Measurements from ENCODE around the gene HIBCH. TPM values are rescaled to one million over a fixed set of nuclear protein-coding genes. Genes with fewer than 3 reads are reported as not detected.
"Not testable (repeated sequence)": the region's sequence is repeated elsewhere in the genome, so short reads cannot be mapped to it uniquely, and the experiment has no call there.

The HIBCH gene
- total RNA-seq, 1 donor from 2014 or later: 4.7 TPM

DNA sequence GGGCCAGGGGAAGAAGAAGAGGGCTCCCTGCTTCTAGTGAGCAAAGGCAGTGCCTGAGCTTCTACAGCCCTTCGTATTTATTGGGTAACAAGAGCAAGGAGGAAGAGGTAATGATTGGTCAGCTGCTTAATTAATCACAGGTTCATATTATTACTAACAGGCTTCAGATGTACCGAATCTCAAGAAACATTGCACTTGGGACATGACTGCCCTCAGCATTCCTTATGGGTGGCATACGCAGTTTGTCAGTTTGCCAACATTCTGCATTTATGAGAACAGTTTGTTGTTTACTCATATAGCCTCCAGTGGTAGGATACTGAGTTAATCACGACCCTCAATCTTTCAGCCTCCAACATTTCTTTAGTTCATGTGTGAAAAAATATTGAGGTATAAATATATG lies 84.5 kb downstream of the HIBCH start:
- TF ChIP-seq, protein P1, sequence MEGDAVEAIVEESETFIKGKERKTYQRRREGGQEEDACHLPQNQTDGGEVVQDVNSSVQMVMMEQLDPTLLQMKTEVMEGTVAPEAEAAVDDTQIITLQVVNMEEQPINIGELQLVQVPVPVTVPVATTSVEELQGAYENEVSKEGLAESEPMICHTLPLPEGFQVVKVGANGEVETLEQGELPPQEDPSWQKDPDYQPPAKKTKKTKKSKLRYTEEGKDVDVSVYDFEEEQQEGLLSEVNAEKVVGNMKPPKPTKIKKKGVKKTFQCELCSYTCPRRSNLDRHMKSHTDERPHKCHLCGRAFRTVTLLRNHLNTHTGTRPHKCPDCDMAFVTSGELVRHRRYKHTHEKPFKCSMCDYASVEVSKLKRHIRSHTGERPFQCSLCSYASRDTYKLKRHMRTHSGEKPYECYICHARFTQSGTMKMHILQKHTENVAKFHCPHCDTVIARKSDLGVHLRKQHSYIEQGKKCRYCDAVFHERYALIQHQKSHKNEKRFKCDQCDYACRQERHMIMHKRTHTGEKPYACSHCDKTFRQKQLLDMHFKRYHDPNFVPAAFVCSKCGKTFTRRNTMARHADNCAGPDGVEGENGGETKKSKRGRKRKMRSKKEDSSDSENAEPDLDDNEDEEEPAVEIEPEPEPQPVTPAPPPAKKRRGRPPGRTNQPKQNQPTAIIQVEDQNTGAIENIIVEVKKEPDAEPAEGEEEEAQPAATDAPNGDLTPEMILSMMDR (IDR thresholded peaks at IDR 0.05; ENCODE audit: insufficient read depth, low read length, severe bottlenecking): no peak
- Histone ChIP-seq H3K27me3 (ENCODE audit: control insufficient read depth, insufficient read depth, low read length) (no peaks in the 10 kb centered on the region), H3K36me3 (ENCODE audit: control insufficient read depth, insufficient read depth, low read length) (no peaks in the 10 kb centered on the region), H3K4me3 (ENCODE audit: low read depth, low read length) (no peak overlapping the region)
- DNase-seq (ENCODE audit: low read depth) (peak; percentile 46), FAIRE-seq (no peak)

DNA sequence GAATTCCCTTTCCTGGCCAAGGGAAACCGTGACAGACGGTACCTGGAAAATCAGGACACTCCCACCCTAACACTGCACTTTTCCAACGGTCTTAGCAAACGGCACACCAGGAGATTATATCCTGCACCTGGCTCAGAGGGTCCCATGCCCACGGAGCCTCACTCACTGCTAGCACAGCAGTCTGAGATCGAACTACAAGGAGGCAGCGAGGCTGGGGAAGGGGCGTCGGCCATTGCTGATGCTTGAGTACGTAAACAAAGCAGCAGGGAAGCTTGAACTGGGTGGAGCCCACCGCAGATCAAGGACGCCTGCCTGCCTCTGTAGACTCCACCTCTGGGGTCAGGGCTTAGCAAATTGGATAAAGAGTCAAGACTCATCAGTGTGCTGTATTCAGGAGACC lies 95.6 kb downstream of the HIBCH start:
- H3K27me3 ChIP-seq (ENCODE audit: control insufficient read depth, insufficient read depth, low read length); DNase-seq (ENCODE audit: low read depth); H3K36me3 ChIP-seq (ENCODE audit: control insufficient read depth, insufficient read depth, low read length); H3K4me3 ChIP-seq (ENCODE audit: low read depth, low read length); FAIRE-seq: not testable (repeated sequence)

DNA sequence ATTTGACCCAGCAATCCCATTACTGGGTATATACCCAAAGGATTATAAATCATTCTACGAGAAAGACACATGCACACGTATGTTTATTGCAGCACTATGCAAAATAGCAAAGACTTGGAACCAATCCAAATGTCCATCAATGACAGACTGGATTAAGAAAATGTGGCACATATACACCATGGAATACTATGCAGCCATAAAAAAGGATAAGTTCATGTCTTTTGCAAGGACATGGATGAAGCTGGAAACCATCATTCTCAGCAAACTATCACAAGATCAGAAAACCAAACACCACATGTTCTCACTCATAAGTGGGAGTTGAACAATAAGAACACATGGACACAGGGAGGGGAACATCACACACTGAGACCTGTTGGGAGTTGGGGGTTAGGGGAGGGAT lies 96.9 kb downstream of the HIBCH start:
- FAIRE-seq; H3K4me3 ChIP-seq (ENCODE audit: low read depth, low read length); H3K36me3 ChIP-seq (ENCODE audit: control insufficient read depth, insufficient read depth, low read length); H3K27me3 ChIP-seq (ENCODE audit: control insufficient read depth, insufficient read depth, low read length); DNase-seq (ENCODE audit: low read depth): not testable (repeated sequence)

DNA sequence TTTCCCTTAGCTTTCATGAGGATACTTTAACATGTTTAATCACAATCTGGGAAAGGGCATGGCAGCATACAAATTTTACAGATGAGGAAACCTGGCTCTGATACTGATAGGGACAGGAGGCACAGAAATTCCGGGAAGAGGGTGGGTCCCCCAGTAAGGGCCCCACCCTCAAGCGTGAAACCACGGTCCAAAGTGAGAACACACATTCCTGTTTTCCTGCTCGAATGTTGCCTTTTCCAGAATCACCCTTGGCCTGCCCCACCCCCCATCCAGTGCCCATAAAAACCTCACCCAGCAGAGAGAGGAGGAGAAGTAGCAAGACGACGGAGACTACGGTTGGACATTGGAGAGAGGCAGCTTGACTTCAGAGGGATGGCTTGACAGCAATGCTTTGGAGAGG lies 98.2 kb downstream of the HIBCH start:
- DNase-seq (ENCODE audit: low read depth) (no peak), FAIRE-seq (no peak)
- TF ChIP-seq, protein P1 (IDR thresholded peaks at IDR 0.05; ENCODE audit: insufficient read depth, low read length, severe bottlenecking): no peak
- Histone ChIP-seq H3K36me3 (ENCODE audit: control insufficient read depth, insufficient read depth, low read length) (no peaks in the 10 kb centered on the region), H3K27me3 (ENCODE audit: control insufficient read depth, insufficient read depth, low read length) (no peaks in the 10 kb centered on the region), H3K4me3 (ENCODE audit: low read depth, low read length) (no peak overlapping the region)

DNA sequence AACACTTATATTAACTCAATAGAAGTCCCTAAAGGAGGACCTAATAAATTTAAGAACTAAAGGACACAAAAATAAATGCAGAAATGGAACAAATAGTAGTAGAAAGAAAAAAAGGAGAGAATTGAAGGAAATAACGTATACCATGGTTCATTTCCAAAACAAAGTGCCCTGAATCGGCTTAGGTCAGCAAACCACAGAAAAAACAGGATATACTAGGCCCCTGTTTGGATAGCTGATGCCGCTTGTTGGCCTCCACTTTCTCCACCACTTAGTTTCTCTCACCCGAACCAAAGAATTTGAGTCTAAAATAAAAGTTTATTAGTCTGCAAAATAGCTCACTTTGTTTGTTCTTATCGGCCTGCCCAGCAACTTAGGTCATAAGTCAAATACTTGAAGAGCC lies 100.4 kb downstream of the HIBCH start:
- no peak for FAIRE-seq
- no peak overlapping the region for H3K4me3 ChIP-seq (ENCODE audit: low read depth, low read length)
- TF ChIP-seq, protein P1 (IDR thresholded peaks at IDR 0.05; ENCODE audit: insufficient read depth, low read length, severe bottlenecking): no peak
- no peak for DNase-seq (ENCODE audit: low read depth)
- no peaks in the 10 kb centered on the region for H3K27me3 ChIP-seq (ENCODE audit: control insufficient read depth, insufficient read depth, low read length)
- H3K36me3 ChIP-seq (ENCODE audit: control insufficient read depth, insufficient read depth, low read length): no peaks in the 10 kb centered on the region

DNA sequence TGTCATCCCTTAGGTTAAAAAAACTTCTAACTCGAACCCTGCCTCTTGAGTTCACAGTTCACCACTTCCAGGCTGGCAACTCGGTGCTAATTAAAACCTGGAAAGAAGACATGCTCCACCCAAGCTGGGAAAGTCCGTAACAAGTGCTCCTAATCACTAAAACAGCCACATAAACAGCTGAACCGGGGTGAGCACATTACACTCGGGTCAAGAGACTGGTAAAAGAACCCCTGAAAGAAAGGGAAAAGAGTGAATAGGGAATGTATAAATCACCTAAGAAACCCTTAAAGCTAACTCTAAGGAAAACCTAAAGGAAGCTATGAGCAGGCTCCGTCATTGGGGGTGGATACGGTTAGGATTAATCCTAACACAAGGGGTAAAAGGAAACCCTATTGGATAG lies 102.0 kb downstream of the HIBCH start:
- no peaks in the 10 kb centered on the region for H3K27me3 ChIP-seq (ENCODE audit: control insufficient read depth, insufficient read depth, low read length)
- DNase-seq (ENCODE audit: low read depth): no peak
- no peak overlapping the region for H3K4me3 ChIP-seq (ENCODE audit: low read depth, low read length)
- TF ChIP-seq, protein P1 (IDR thresholded peaks at IDR 0.05; ENCODE audit: insufficient read depth, low read length, severe bottlenecking): no peak
- H3K36me3 ChIP-seq (ENCODE audit: control insufficient read depth, insufficient read depth, low read length): no peaks in the 10 kb centered on the region
- no peak for FAIRE-seq

DNA sequence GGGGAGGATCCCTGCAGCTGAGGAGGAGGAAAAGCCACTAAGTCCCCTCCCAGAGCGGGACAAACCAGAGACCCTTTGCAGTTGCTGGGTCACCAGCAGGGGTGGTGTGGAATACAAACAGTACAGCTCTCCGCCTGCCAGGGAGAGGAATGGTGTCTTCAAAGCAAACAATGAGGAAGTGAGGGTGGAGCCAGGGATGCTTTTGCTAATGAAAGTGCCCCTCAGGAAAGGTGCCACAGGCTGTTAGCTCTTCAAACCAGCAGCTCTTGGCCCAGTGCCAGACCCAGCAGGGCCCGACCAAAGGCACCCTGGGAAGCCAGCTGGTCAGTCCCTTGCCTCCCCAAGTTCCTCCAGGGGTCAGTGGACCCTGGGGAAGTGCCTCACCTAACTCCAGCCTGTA lies 102.8 kb downstream of the HIBCH start:
- Histone ChIP-seq H3K36me3 (ENCODE audit: control insufficient read depth, insufficient read depth, low read length) (no peaks in the 10 kb centered on the region), H3K27me3 (ENCODE audit: control insufficient read depth, insufficient read depth, low read length) (no peaks in the 10 kb centered on the region), H3K4me3 (ENCODE audit: low read depth, low read length) (no peak overlapping the region)
- TF ChIP-seq, protein P1 (IDR thresholded peaks at IDR 0.05; ENCODE audit: insufficient read depth, low read length, severe bottlenecking): no peak
- DNase-seq (ENCODE audit: low read depth) (no peak), FAIRE-seq (no peak)
